ENCODE results near the gene CCNDBP1. TPM values are rescaled to one million over a fixed set of nuclear protein-coding genes. Genes with fewer than 3 reads are reported as not detected.

The CCNDBP1 gene
- total RNA-seq, 4 donors from 2014 or later: 88.7 to 154 (median 110) TPM

DNA sequence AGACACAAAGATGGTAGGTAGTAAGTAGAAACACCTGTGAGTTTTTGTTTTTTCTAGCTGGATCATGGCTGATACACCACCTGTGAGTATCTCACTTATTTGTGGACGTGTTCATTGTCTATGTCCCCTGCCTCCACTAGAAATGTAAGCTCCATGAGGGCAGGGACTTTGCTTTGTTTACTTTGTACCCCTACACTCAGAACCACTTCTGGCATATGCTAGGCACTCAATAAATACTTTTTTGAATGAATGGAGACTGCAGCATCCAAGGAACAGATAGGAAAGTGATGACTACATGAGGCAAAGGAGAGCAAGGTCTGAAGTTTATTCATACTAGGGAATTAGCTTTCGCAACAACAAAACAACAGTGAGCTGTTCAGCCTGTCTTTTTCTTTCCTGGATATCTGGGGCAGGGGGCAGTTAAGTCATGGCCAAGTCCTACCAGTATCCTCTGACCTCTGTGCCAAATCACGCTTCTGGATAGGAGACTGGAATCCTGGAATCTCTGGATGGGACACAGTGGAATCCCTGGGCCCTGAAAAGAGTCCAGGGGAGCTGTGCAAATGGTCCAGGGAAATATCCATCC, 47.2 kb downstream of the CCNDBP1 start:
- no peak for DNase-seq
- intact Hi-C loops (cut with DNase I): no loop called here
- no peak for TF ChIP-seq POLR2A (IDR thresholded peaks at IDR 0.05)
- TF ChIP-seq, protein P1, sequence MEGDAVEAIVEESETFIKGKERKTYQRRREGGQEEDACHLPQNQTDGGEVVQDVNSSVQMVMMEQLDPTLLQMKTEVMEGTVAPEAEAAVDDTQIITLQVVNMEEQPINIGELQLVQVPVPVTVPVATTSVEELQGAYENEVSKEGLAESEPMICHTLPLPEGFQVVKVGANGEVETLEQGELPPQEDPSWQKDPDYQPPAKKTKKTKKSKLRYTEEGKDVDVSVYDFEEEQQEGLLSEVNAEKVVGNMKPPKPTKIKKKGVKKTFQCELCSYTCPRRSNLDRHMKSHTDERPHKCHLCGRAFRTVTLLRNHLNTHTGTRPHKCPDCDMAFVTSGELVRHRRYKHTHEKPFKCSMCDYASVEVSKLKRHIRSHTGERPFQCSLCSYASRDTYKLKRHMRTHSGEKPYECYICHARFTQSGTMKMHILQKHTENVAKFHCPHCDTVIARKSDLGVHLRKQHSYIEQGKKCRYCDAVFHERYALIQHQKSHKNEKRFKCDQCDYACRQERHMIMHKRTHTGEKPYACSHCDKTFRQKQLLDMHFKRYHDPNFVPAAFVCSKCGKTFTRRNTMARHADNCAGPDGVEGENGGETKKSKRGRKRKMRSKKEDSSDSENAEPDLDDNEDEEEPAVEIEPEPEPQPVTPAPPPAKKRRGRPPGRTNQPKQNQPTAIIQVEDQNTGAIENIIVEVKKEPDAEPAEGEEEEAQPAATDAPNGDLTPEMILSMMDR (IDR thresholded peaks at IDR 0.05): no peak
- no peak overlapping the region for H3K27ac ChIP-seq
- H3K27me3 ChIP-seq: no peaks in the 10 kb centered on the region
- peaks cover 0 to 7% of the 10 kb centered on the region in 2 donors for H3K4me1 ChIP-seq
- no peak overlapping the region for H3K4me3 ChIP-seq (replicated peaks in 1 of 3)
- no peaks in the 10 kb centered on the region for H3K9me3 ChIP-seq
- H3K36me3 ChIP-seq: no peaks in the 10 kb centered on the region
- WGBS, 2 donors: 96 to 100% methylated on average over 3 of the region's 3 CpGs

DNA sequence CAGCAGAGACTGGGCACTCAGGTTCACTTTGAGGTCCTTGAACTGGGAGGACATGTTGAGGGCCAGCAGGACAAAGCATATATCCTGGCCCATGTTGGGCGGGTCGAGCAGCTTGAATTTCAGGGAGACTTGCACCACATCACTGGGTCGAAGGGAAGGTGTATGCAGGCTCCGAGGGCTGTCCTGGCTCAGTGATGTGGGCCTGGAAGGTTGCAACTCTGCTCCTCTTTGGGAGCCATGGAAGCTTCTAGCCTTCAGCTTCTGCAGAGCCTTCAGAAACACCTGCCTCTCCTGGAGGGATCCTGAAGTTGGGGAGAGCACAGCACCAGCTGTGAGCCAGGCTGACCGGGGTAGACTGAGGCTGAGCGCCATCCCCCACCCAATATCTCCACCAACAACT, 50.3 kb downstream of the CCNDBP1 start:
- DNase-seq: no peak
- WGBS, 2 donors: 94 to 98% methylated on average over 5 to 6 of the region's 6 CpGs
- no peak overlapping the region for H3K27ac ChIP-seq
- no peak for TF ChIP-seq POLR2A (IDR thresholded peaks at IDR 0.05)
- TF ChIP-seq, protein P1 (IDR thresholded peaks at IDR 0.05): no peak
- intact Hi-C loops (cut with DNase I): no loop called here
- H3K27me3 ChIP-seq: no peaks in the 10 kb centered on the region
- H3K36me3 ChIP-seq: no peaks in the 10 kb centered on the region
- no peaks in the 10 kb centered on the region for H3K9me3 ChIP-seq
- H3K4me1 ChIP-seq: no peaks in the 10 kb centered on the region
- no peak overlapping the region for H3K4me3 ChIP-seq (replicated peaks in 1 of 3)

DNA sequence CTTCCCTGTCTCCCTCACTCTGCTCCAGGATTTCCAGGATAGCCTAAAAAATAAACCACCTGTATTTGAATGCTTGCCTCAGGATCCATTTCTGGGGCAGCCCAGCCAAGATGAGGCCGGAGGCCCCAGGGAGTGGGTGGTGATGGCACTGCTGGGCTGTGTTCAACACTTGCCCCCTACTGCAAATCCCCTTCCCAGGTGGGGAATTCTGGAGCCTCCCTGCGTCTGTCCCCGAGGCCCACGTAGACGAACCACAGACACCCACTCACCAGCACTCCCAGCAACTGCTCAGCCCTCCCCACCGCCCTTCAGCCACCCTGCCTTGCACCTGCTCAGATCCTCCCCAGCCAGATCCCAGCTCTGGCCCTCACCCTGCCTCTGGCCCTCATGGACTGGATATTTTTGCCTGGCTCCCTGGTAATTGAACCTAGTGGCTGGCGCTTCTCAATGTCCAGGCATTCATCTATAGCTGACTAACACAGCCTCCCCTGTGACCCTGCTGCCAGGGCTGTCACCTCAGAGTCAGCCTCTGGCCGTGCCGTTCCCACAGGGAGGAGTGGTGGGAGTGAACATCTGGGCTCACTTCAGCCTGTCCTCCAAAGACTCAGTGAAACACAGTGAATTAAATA, 52.8 kb downstream of the CCNDBP1 start:
- WGBS, 2 donors: 75 to 84% methylated on average over 9 of the region's 9 CpGs
- H3K36me3 ChIP-seq: no peaks in the 10 kb centered on the region
- no peak for TF ChIP-seq POLR2A (IDR thresholded peaks at IDR 0.05)
- TF ChIP-seq, protein P1 (IDR thresholded peaks at IDR 0.05): no peak
- intact Hi-C loops (cut with DNase I): no loop called here
- no peak overlapping the region for H3K27ac ChIP-seq
- no peaks in the 10 kb centered on the region for H3K4me1 ChIP-seq
- no peaks in the 10 kb centered on the region for H3K9me3 ChIP-seq
- no peak overlapping the region for H3K4me3 ChIP-seq (replicated peaks in 1 of 3)
- H3K27me3 ChIP-seq: no peaks in the 10 kb centered on the region
- DNase-seq: no peak

DNA sequence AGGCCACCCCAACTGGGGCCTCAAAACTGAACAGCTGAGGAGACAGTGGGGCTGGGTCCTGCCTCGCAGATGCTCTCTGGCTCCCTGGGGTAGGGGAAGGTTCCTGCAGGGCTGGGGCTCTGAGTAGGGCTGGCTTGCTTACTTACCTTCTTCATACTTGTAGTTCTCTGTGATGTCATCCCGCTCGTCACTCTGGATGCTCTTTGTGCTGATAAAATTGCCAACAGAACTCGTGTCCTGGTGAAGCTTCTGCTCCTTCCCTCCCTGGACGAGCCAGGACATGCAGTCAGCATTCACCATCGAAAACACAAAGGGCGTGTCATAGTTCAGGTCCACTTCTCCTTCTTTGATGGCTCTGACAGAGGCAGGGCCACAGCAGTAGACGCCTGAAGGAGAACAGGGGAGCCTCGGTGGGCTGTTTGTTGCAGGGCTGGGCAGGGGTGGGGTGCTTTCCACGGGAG, 53.5 kb downstream of the CCNDBP1 start:
- H3K36me3 ChIP-seq: no peaks in the 10 kb centered on the region
- DNase-seq: no peak
- TF ChIP-seq, protein P1 (IDR thresholded peaks at IDR 0.05): no peak
- no peak for TF ChIP-seq POLR2A (IDR thresholded peaks at IDR 0.05)
- H3K4me1 ChIP-seq: no peaks in the 10 kb centered on the region
- H3K27me3 ChIP-seq: no peaks in the 10 kb centered on the region
- no peak overlapping the region for H3K27ac ChIP-seq
- no peaks in the 10 kb centered on the region for H3K9me3 ChIP-seq
- 76 to 82% methylated on average over 10 of the region's 10 CpGs for WGBS, 2 donors
- no peak overlapping the region for H3K4me3 ChIP-seq (replicated peaks in 1 of 3)
- intact Hi-C loops (cut with DNase I): no loop called here

DNA sequence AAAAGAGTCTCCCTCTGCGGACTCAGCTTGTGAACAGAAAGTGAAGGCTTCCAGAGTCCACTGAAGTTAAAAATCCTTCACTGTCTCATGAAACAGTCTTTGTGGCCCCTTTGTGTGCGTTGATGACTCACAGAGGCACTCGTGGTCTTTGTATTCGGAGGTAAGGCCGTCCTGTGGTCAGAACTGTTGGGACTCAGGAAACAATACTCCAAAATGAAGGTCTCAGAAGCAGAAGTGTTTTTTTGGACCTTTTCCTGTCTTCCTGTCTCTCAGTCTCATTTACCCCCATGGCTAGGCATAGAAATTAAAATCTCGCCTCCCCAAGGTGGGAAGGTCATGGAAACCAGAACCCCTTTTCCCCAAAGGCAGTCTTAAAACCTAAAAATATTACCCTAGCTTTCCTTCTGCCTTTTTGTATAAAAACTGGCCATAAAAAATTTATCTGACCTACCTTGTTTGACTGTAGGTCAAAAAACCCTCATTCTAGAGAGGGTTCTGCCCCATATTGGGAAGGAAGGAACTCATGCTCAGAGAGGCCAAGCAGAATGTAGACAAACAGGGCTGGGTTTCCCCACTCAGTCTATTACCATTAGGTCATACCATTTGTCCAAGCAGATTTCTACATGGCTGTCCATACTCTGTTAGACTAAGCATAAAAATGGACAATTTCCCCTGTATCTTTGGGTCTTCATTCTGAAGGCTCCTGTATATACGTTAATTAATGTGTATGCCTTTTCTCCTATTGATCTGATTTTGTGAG, 54.7 kb downstream of the CCNDBP1 start:
- WGBS, 2 donors: 79 to 87% methylated on average over 7 of the region's 7 CpGs
- H3K4me1 ChIP-seq: no peaks in the 10 kb centered on the region
- intact Hi-C loops (cut with DNase I): no loop called here
- H3K27me3 ChIP-seq: no peaks in the 10 kb centered on the region
- no peak overlapping the region for H3K27ac ChIP-seq
- no peak overlapping the region for H3K4me3 ChIP-seq (replicated peaks in 1 of 3)
- no peaks in the 10 kb centered on the region for H3K36me3 ChIP-seq
- no peak for DNase-seq
- no peaks in the 10 kb centered on the region for H3K9me3 ChIP-seq
- TF ChIP-seq POLR2A (IDR thresholded peaks at IDR 0.05): no peak
- TF ChIP-seq, protein P1 (IDR thresholded peaks at IDR 0.05): no peak
